SK-N-MC (cell line): ENCODE measurements around the gene GRXCR2.

Source experiments
- FOXP2 ChIP-seq: optimal IDR thresholded peaks from 2 replicates; pipeline ENCODE3; 2011; ENCODE audit warnings: mild to moderate bottlenecking, moderate library complexity; ENCODE audit not compliant: insufficient read depth; ENCODE audit errors: extremely low read length, control extremely low read depth
- POLR2AphosphoS5 ChIP-seq: IDR thresholded peaks from 2 replicates; pipeline ENCODE4 v1.6.1; 2012; ENCODE audit warnings: mild to moderate bottlenecking, low read depth, low read length, borderline replicate concordance

DNA sequence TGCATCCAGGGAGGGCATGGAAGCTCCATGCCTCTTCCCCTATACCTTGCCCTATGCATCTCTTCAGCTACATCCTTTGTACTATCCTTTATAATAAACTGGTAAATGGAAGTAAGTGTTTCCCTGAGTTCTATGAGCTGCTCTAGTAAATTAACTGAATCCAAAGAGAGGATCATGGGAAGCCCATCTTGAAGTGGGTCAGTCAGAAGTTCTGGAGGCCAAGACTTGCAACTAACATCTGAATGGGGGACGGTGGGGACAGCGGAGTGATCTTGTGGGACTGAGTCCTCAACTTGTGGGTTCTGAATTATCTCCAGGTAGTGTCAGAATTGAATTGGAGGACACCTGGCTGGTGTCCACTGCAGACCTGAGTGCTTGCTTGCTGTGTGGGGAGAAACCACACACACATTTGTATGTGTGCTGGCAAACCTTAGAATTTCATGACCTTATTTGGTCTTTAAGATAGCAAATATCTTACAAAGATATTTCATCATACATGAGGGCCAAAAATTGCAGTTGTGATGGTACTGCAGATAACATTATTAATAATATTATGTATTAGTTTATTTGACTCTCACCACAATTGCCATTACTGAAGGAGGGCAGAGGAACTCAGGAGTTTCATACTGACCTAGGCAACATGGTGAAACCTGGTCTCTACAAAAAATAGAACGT is 32.2 kb downstream of the GRXCR2 start:
- TF ChIP-seq POLR2AphosphoS5, result no peak
- no peak for TF ChIP-seq FOXP2
